NCI-H1417 (cell line): ENCODE data around the gene PITX2.

Experiments used
- DNase-seq, 3 experiments: peaks; one replicate each; lab custom pipeline; 2025; lab: John Stamatoyannopoulos, UW

PITX2 gene

DNA sequence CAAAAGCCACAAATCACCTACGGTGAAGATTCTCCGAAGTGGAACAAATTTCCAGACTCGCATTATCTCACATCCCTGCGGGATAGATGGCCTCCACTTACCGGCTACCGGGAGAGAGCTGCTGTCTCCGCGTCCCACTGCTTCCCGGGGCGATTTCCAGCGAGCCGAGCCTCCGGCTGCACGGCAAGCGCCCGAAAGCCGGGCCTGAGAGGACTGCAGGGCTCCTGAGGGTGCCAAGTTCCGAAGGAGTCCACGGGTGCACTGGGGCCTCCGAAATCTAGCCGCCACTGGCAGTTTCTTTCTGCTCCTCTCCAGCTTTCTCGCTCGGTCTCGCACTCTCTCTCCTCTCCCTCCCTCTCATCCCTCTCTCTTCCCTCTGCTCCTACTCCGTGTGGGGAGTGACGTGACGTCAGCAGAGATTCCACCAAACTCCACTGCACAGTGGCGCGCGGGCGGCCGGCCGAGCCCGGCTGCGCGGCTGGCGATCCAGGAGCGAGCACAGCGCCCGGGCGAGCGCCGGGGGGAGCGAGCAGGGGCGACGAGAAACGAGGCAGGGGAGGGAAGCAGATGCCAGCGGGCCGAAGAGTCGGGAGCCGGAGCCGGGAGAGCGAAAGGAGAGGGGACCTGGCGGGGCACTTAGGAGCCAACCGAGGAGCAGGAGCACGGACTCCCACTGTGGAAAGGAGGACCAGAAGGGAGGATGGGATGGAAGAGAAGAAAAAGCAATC is 14.0 kb upstream of the PITX2 start:
- DNase-seq, result no peak

DNA sequence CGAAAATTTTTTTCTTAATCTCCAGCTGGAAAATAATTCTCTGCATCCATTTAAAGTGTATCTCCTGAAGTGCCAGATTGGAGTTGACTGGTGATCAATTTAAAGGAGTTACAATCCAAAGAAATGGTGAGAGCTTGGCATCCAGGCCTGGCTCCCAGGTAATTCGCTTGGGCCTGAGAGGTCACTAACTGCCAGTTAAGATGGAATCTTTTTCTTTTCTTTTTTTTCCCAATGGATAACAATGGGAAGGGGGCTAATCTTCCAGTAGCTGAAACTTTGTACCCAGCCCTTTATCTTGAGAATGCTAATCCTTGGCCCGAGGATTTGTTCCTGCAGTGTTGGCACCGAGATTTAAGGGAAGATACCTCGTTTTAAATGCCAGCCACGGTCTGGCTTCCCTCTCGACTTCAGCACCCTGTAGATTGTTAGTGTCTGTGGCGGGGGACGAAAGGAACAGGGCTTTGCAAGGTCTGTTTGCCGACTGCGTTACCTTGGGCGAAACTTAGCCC is 13.3 kb upstream of the PITX2 start:
- DNase-seq, result no peak

DNA sequence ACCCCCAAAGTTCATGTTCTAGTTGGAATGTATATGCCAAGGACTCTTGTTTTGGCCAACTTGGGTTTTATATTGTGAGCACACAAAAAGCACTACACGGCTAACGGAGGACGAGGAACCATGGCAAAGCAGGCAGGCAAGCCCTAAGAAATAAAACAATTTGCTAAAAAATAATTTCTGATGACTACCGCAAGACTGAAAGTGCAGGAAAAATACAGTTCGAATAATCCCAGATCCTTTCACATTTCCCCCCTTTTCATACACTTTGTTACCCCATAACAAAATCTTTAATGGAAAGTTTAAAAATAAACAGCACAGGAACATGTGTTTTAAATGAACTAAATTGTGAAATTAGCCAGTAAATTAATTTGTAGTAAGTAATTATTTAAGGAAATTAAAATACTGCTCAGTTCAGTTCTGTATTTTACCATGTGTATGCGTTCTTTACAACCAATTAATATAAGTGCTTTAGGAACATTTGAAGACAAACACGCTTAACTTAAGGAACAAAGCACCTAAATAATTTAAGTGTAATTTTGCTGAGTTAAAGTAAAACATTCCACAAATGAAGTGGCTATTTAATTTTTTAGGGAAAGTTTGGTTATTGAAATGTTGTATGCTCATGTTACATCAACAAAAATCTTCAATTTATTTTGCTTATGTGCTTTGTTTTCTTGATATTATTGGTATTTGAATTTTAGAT is 12.4 kb upstream of the PITX2 start:
- no peak for DNase-seq

DNA sequence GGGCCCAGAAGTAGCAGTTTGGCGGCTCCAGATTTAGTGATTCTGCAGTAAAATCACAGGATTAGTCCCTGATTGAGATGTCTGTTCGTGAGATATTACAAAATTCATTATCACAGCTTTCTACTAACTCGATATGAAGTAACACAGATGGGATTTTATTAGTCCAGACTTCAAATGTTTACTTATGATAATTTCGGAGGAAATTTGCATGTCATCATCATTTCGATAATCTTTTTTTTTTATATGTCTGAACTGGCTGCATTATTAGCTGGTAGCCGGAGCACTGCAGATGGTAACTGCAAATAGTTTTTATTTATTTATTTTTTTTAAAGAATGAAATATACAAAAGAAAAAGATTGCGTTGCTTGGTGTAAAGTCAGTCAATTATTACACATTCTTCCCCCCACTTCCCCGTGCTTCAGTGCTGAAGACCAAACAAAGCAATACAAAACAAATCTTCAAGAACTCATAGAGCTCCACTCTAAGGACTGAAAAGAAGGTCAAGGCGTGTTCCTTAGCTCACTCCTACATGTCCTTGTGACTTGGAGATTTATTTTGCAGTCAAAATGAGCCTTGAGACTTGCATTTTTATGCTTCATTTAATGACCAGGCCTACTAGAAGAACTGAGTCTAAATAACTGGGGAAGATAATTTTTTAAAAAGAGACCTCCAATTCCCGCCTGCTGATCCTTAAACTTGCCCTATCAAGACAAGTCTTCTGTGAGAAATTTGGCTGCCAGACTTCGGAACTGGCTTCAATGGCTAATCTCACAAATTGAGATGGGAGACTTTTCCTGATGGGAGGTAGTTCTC is 11.7 kb upstream of the PITX2 start:
- no peak for DNase-seq

DNA sequence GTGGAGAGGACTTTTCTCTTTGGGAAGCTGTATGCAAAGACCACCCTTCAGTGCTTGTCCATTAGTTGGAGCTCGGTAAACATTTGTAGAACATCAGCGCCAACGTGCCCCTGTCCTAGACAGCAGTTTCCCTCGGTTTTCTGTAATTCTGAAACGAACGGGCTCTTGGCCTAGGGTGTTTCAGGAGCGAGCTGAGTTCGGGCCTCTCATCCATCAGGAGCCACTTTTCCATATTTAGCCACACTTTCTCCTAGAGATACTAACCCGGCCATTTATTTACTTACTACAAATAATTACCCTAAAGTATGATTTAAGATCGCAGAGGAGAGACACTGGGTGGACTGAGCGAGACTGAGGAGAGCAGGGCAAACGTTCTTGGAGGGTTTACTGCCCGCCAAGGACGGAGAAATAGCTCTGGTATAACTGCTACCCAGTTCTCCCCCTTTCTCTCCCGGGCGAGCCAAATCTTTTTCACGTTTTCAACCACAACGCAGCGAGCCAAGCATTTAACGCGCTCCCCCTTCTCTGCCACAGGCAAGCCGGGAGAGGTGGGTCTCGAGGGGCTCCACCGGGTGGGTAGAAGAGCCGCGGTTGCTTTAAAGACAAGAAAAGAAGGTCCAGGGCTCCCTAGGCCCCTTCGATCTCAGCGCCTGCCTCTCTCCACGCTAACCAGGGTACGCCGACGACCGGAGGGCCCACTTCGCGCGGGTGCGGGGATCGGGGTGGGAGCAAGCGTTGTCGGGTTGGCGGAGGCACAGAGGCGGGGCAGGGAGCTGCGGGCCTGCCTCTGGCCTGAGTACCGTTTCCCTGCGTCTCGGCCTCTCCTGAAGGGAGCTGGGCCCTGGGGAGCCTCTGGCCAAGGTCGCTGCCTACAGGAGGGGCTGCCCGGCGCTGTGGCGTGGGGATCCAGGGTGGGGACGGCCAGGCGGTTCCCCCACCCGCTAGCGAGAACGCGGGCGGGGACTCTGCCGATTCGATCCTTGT is 10.8 kb upstream of the PITX2 start:
- no peak for DNase-seq

DNA sequence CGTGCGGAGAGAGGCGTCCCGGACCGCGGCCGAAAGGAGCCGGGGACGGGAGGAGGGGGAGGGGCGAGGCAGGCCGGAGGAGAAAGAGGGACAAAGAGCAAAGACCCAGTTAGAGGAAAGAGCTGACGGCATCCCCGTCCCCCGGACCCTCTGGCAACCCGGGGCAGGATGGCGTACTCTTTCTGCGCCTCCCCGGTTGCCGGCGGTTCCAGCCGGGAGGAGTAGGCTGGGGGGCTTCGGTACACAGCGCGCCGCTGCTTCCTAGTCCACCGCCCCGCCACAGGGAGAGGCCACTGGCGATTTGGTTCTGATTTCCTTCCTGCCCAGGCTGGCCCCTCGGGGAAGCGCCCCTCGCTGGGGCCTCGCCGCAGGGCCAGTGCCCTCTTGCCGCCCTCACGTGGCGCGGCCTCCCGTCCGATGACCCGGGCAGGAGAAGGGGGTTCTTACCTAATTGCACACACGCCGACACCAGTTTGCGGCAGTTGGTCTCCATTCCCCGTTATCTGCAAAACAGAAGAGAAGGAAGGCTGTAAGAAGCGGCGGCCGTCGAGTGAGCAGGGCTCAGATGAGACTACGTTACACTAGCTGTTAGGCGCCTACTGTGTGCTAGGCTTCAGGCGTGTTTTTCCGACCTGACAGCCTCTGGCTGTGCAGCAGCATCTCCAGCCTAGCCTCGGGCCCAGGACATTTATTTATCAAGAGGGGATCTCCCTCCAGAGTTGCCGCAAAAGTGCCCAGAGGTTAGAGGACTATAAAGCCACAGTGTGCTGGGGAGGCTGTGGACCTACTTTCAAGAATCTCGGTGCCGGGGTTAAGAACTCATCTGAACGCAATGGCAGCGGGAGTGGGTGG is 9.9 kb upstream of the PITX2 start:
- peak in 1 of 3 experiments; percentile 33 for DNase-seq

DNA sequence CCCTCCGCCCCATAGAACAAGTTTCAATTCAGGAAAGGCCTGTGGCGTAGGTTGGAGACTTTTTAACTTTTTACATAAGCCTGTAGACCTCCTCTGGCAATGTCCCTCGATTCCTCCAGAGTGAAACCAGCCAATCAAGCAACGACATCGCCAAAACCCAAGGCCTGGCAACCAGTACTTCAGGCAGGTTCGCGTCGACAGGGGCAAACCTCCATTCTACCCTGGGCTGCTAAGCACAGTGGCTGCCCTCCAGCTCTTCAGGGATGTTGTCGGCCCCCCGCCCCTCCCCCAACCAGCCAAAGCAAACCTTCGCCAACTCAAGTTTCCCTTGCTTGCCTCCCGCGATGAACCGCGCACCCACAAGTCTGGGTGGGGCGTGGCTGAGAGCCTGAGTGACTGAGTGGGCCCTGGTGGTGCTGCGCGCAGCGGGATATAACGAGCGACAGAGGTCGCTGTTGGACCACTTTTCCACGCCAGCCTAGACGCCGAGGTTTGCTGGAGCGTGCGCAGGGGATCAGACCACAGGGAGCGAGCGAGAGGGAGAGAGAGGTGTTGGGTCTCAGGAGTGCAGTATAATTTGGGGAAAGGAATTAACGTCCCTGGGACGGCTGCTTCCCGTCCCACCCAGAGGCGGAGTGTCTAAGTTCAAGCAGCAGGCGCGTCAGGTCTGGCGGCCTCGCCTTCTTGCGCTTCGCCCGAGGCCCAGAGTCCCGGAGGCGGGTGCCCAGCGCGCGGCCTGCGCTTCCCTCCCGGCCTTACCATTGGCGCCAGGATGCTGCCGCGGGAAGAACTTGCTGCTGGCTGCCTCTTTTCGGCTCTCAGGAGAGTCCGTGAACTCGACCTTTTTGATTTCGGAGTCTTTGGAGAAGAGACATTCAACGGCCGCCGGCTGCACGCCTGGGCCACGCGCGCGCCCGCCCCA is 9.0 kb upstream of the PITX2 start:
- peak; percentile 74 to 94 (median 90) for DNase-seq

DNA sequence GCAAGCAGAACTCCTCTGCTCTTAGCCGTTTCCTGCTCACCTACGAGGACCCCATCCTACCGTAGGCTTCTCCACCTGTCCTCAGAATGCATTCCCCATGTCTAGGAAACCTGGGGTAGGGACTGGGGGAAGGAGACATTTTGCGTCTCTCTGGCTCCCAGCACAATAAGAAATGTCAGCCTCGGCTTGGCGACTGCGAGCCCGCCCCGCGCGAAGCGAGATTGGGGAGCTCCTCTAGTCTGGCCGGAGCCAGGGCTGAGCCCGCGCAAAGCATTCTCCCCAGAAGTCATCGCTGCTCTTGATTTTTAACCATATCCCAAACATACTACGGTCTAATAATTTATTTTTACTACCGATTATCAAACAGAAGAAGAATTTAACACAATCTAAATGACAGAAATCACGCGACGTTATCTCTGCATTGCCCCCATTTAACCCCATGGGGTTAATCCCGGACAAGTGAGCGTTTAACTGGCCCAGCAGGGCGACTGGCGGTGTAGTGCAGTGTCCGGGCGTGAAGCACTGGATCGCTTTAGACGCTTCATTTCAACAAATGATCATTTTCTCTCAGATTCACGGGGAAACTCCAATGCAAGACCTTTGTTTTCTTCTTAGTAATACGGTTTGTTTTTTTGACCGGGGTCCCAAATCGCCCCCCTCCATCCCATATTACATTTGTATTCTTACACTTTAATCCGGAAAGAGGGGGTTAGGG is 8.0 kb upstream of the PITX2 start:
- no peak for DNase-seq

DNA sequence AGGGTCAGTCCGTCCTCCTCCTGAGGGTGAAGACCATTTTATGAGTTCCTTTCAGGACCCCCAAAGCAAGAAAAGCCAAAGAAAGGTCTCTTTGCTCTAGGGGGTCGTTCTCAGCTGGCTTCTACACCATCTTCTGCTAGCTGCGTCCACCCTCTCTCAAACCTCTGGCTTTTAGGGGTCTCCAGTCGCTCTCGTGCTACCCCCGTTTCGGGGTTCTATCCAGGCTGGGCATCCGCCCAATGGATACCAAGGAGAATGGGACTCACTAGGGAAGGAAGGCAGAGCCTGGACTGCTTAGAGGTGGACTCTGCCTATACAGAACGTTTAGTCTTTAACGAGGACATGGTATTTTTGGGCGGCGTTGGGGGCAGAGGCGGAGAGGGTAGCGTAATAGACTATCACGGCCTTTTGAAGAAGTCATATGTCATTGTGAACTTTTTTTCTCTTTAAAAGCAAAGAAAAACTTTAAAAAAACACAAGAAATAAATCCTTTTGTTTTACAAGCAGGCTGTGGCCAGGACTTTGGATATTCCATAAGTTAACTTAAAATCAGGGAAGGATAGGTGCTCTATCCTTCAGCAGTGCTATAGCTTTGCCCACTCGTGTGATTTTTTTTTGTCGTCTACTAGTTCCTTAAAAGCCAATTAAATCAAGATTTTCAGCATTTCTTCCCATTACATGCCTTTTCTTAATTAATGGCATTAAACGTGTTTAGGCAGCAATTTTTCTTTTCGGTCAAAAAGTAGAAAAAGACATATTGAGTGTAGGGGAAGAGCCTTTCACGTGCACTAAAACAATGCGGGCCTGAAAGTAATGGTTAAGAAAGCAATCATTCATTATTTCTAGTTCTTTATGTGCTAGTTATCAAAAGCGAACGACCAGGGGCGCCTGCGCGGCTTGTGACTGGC is 7.2 kb upstream of the PITX2 start:
- DNase-seq, result no peak

DNA sequence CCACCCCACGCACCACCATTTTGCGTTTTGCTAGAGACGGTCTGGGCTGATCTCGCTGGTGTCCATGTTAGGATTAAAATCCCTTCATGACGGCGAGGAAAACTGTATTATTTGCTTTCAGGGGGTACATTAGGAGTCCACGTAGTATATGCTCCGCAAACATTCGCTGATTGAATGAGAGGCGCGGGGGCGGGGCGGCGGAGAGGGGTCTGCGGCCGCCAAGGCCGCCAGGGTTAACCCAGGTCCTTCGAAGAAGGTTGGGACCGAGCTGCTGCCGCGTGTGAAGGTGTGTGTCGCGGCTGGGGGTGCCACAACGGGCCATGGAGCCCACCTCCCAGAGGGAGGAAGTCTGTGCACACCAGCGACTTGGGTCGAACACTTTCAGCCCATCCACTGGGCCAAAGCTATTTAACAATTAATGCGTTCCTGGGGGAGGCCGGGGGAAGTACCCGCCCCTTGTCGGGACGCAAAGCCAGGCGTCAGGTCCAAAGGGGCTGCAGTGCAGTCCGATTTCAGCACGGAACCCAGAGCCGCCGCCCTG is 6.4 kb upstream of the PITX2 start:
- no peak for DNase-seq

DNA sequence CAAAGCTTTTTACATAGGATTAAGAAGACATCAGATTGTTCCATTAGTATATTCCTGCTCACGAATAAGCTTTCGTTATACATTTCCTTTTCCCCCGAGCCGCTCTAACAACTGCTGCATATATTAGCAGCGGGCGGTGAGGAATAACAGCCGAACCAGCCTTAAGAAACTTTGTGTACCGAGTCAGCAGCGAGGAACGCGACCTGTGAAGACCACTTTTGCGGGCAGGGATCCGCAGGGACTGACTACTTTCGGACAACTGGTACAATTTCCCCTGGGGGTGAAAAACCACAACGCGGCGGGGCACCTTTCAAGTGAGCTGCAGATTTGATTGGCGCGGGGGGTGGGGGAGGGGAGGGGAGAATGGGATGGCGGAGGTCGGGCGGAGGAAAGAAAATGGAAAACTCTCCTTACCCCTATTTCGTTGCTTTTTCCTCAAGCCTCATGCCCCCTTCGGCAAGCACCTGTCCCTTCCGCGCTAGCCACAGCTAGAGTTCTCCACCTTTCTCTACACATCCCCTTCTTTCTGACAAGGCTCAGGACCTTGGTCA is 5.9 kb upstream of the PITX2 start:
- DNase-seq, result no peak

DNA sequence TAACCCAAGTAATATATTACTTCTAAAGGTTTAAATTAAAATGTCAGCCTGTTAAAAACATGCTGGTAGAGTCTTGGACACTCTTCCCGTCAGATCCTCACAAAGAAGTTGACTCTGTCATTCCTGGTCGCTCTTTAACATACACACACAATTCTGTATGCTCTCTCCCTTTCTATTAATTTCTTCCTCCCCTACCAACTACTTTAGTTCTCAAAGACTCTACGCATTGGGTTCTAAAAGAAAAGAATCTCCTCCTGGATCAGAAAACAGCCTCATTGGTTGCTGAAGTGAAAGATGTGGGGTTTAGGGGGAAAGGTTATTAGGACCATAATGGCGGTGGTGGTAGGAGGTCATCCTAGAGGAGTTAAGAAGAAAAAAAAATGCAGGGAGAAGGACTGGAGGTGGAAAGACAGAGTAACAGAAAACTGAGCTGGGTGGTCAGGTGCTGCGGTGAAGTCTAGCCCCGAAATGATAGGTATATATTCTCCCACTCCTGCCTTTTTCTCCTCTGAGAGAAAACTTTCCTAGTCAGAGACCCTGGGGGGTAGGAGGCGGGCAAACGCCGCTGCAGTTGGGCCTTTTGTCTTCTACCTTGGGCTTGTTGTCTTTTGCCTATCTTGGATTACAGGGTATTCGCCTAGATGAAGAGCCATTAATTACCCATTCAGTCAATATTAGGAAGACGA is 5.2 kb upstream of the PITX2 start:
- no peak for DNase-seq

DNA sequence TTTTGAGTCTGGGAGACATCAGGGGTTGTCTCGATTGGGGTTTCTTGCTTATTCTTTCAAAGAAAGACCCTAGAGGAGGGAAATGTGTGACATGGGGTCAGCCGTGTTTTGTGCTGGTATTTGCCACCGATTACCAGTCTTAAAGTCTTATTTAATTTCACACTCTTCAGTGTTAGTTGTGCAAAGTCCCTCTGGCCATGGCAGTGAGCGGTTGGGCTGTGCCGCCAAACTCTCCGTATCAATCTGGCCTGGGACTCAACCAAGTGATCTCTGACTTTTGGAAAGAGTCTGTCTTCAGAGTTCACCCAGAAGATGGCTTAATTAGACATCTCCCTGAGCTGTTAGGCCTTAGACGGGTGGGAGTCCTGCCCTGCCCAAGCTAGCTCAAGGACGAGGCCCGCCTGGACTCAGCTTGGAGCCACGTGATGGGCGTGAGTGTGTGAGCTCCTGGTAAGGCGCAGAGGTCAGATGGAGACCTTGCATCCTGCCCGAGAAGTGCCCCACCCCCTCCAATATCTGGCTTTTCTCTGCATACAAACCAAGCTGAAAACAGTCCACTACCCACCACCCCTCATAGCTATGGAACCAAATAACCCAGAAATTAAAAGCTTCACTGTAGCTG is 3.8 kb upstream of the PITX2 start:
- DNase-seq, result no peak

DNA sequence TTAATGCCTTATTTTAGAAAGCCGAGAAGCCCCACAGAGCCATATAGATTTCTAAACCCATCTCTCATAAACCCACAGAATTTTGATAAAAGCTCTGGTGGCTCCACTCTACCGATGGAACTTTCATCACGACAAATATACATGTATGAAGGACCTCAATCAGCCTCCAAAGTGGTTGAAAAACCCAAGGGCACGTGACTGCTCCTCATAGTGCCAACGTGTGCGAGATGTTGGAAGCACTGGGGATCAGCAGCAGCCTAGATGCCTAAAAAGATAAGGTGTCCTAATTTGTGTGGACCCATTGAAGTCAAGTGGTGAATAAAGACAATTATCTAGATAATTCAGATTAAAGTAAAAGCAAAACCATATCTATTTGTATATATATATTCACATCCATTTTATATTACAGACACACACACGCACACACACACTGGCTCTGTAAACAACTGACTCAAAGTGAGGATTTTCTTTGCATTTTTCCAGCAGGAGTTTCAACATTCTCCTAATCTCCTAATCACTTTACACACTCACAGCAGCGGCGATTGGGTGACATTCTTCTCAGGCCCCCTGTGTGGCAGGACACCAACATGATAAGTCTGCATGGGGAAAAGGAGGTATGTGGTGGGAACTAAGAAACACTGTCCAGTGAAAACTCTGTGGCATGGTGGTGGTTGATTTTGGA is 2.8 kb upstream of the PITX2 start:
- no peak for DNase-seq

DNA sequence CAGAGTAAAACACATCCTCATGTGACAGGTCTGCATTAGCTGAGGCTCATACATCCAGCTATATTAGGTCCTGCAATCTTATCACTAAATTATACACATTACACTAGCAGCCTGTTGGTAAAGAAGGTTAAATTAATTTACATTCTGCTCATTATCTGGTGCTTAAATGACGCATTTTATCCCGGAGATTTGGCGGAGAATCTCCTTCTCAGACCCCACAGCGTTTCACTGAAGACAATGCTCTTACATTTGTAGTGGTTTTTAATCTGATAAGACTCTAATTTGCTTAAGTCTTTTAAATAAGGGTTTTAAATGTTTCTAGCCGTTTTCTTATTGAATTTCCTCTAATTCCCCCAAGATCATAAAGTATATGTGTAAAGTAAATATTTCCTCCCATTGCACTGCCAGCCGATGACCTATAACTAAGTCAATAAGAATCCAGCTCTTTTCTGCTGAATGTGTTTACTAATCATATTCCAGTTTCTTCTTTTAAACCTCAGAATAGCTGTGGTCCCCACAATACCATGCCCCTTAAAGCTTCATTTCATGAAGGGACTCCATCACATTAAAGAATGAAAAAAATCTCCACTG is 2.1 kb upstream of the PITX2 start:
- DNase-seq, result no peak
